LoVo (cell line): ENCODE data around the gene AUTS2.
A peak's percentile ranks its signal among the peaks of the same experiment; 100 is the strongest.

ENCODE experiments used
- DNase-seq: peaks from one replicate; pipeline ENCODE4 v3.0.0-alpha.2; 2016; ENCODE audit warnings: low spot score

The AUTS2 gene

DNA sequence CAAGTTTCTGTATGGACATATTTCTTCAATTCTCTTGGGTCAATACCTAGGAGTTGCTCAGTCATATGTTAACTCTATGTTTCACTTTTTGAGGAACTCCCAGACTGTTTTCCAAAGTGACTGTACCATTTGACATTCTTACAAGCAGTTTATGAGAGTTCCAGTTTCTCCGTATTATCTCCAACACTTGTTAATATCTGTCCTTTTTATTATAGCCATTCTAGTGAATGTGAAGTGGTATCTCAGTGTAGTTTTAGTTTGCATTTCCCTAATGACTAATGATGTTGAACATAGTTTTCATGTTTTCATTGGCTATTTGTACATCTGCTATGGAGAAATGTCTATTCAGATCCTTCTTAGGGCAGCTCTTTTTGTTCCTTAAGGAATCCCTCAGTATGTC is 1002.7 kb downstream of the AUTS2 start:
- DNase-seq, result no peak

- DNase-seq, result no peak
These were observed 1003.8 kb downstream of the AUTS2 start for GRCh38 chr7:70602117-70602516.

- no peak for DNase-seq
These were observed 1009.0 kb downstream of the AUTS2 start for GRCh38 chr7:70607281-70607680.

DNA sequence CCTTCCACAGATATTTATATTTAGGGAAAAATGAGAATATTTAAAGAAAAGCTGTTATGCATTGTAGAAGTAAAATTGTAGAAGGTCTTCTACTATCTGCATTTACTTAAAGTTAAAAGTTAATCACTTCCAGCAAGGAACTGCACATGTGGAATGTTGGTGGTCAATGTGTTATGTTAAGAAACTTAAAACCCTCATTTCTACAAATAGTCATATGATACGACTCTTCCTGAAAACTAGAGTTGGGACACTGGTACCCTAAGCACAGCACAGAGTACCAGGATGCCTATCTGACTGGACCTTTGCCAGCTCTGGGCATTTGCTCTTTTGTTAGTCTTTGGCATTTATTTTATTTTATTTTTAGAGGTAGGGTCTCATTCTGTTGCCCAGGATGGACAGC is 1009.5 kb downstream of the AUTS2 start:
- DNase-seq, result no peak

DNA sequence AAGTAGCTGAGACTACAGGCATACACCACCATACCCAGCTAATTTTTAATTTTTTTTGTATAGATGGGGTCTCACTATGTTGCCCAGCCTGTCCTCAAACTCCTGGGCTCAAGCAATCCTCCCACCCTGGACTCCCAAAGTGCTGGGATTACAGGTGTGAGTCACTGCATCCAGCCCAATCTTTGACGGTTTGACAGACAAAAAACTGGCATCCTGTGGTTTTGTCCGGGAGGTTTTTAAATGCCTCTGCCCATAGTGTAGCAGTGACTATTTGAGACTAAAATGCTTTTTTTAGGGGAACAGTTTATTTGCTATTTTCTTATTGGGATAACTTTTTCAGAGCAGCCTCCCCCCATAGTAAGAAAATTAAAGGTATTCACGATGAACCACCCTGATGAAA is 1010.0 kb downstream of the AUTS2 start:
- DNase-seq, result no peak

DNA sequence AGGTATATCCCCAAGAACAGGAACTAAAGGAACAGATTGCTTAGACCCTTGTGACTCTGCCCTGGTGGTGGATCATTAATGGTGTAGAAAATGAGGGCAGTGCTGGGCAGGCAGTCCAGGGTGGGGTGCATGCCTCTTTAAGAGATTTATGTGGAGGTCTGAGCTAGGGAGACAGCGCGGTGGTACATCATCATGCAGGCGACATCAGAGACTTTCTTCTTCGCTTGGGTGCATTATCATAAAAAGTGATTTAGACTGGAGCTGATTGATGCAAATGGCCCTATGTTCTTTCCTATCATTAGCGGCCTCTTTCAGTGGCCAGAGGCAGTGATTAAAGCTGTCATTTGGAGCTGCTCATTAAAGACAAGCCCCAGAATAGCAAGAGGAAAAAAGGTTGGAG is 1014.5 kb downstream of the AUTS2 start:
- DNase-seq, result no peak

- DNase-seq, result no peak
These were observed 1016.2 kb downstream of the AUTS2 start for GRCh38 chr7:70614237-70615045.

- DNase-seq, result no peak
These were observed 1016.9 kb downstream of the AUTS2 start for GRCh38 chr7:70615066-70615606.

DNA sequence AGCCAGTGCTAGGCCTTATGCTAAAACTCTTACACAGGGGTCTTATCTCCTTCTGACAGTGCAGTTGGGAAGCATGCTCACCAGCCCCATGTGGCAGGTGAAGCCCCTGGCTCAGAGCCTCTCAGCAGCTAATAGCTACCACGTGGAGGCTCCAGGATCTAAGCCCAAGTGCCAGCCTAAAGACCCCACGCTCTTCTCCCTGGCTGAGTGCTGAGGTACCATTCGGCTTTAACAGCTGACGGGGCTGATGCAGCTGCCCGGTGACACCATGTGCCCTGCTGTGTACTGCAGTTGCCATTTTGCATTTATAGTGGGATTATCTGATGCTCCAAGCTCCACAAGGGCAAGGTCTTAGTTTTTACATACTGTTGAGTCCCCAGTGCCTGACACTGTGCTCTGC is 1017.9 kb downstream of the AUTS2 start:
- DNase-seq, result no peak

GRCh38 chr7:70616821-70617220 is 1018.5 kb downstream of the AUTS2 start:
- no peak for DNase-seq

- DNase-seq, result no peak
These were observed 1019.8 kb downstream of the AUTS2 start for GRCh38 chr7:70618020-70618551.

DNA sequence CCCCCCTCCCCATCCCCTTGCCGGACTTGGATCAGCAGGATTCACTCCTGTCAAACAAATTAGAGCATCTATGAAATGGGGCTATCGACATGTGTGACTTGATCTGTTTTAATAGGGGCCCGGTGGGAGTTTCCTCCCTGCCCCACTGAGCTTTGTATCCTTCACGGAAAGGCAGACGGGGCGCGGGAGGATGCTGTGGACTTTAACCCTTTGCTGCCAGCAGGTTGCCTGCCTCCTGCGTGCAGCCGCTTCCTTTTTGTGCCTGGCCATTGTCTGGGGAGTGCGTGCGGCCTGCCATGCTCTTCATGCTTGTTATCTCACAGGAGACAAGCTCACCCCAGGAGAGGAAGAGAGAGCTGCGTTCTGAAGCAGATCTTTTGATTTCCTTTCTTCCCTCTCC is 1020.9 kb downstream of the AUTS2 start:
- DNase-seq, result no peak

DNA sequence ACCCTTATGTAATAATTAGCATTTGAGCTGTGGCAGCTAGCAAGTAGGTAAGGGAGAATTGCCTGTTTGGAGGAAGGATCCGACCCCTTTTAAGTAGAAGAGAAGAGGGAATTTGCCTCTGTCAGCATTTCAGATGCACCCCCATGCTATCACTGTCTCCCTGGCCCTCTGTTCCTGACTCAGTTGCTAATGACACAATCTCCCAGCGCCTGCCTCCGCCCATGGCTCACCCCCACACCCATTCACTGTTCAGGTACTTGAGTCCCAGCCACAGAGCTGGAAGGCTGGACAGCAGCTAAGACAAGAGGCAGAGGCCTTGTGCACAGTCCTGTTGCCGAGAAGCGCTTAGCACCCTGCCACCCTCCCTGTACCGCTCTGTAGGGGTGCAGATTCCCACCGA is 1021.4 kb downstream of the AUTS2 start:
- DNase-seq, result no peak

DNA sequence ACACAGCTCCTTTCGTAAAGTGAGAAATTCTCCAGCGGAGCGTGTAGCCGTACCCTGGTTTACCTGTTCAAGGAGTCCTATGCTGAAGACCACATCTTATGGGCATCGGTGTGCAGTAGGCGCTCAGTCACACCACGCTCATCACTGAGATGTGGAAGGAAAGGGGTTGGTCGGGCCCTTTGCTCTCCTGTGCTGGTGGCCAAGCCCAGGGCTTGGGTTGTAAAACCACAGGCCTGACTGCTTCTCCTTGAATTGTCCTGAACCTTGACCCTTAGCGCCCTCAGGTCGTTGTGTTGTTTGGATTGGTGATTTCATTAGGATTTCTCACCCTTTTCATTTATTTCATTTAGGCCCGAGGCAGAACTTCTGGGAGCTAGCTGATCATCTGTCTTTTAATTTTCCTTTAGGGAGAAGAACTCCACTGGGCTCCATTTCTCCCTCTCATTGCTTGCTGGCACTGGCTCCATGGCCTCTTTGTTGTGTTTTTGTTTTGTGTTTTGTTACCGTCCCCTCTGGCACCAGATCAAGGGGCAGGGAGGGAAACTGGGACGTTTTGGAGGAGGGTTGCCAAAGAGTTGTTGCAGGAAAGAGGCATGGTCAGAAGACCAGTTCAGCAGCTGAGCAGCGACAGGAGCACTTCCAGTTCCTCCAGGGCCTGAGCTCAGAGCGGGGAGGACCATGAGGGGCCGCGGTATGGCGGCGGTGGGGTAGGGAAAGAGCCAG is 1022.2 kb downstream of the AUTS2 start:
- peak; percentile 29 for DNase-seq

GRCh38 chr7:70621954-70622600 is 1023.8 kb downstream of the AUTS2 start:
- no peak for DNase-seq

DNA sequence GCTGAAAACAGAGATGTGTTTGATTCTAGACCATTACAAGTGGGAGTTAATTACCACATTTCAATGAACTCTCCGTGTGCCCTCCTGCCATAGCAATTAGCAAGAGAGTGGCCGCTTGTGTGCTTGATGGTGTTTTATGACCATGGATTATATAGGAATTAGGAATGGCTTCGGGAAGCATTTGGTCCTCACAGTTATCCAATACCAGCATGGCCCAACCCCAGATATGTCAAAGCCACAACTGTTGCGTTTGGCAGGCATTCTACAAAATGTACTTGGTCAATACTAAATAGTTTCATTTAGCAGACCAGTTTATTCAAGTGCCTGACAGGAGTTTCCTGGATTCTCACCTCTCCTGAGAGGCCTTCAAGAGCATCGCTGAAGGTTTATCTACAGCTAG is 1024.7 kb downstream of the AUTS2 start:
- DNase-seq, result no peak

DNA sequence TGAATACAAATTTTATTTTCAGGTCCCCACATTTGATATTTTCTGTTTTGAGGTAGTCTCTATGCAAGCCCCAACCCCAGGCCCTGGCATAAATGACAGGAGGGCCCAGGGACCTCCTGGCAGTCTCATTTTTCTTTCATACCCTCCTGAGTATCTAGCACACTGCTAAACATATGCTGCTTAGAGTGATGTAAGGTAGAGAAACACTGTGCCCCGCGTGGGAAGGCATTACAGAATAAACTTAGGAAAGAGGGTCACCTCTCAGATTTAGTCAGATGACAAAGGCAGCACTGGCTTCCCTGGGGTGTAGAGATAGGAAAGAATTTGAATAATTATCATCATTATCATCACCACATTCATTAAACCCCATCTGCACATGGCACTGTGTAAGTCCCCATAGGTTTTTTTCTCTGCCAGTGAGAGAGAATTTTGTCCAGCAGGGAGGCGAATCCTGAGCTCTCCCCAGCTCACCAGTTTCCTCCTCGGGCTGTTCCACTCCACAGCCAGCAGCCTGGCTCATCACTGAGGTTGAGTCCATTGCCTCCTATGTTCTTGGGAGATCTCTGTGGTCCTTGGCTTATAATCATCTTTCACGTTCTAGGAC is 1026.3 kb downstream of the AUTS2 start:
- DNase-seq, result no peak

DNA sequence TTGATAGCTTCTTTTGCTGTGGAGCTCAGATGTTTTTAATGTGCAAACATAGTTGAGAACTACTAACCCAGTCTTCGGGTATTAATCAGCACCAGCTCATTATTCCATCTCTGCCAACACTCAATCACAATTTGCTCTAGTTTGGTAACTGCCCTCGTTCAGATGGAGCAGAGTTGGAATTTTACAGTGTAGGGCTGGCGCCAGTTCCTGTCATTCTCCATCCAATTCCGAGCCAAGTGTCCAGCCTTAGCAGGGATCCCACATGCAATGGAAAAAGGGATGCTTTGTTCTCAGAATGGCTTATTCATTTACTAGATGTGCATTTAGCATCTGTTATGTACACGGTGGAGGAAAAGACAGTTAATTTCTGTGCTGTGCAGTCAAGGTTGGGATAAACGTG is 1029.2 kb downstream of the AUTS2 start:
- no peak for DNase-seq

DNA sequence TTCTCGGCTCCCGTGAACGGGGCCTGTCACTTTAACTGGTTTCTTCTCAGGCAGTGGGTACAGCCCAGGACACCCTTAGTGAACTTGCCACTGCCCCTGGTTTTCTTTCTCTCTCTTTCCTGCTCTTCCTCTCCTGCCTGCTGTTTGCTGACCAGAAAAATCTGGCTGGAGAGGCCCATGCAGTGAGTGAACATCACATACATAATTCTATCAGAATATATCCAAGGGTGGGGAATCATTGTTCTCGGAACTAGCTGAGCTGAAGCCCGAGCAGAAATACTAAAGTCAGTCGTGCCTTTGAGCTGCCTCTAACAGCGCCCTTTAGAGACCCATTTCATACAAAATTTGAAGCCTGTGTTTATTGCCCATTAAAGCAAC is 1032.2 kb downstream of the AUTS2 start:
- no peak for DNase-seq

GRCh38 chr7:70630818-70631457 is 1032.7 kb downstream of the AUTS2 start:
- DNase-seq, result no peak

DNA sequence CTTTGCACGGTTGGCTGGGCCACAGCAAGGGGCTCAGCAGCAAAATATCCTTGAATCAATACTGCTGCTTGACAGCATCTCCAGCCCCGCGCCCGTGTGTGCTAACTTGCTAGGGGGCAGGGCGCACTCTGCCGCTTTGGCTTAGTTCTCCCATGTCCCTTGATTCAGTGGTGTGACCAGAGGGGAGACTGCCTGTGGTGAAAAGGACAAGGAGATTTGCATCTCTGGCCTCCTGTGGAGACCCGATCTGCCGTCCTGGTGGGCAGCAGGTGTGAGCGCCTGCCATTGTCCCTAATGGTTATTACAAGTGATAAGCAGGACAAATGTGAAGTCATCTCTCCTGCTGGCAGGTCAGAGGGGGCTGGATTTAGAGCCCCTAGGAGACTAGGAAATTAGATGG is 1033.4 kb downstream of the AUTS2 start:
- DNase-seq, result no peak

DNA sequence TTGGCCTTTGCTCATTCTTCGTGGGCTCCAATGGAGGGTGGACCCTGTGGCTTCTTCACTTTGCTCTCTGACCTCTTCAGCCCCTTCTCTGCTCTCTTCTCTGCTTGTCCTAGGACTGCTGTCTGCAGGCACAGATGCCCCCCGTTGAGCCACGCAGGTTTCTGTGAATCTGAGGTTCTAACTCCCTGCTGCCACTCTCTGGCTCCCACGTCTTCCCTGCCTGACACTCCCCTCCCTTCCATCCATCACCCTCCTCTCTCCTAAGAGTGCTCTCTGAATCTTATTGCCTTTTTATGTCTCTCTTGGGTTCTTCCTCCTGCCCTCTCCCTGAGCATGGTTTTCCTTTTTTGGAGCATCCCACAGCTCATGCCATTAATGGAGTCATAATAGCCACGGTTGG is 1034.1 kb downstream of the AUTS2 start:
- DNase-seq, result no peak
